T-helper 1 cell (primary cell): ENCODE results near the gene CXXC4.

ENCODE experiments used
- DNase-seq, 5 donors: peaks; one replicate each; pipeline ENCODE4 v3.0.0-alpha.2; 2012 to 2020
- total RNA-seq, 4 donors: gene quantifications; one replicate each; lab custom pipeline; 2026; lab: John Stamatoyannopoulos, UW

Gene CXXC4
- total RNA-seq, result 0 to 0.30 (median 0.14) reads per million in 4 donors

- peak in 3 of 5 donors; percentile 2 to 13 (median 3) for DNase-seq
Observed at GRCh38 chr4:104494822-104495559, at the start of gene CXXC4. Gene CXXC4 (minus strand): TSS chr4:104494894. CDS start chr4:104491802, 3,092 bp downstream.

- DNase-seq, result no peak
Observed at GRCh38 chr4:104533156-104533555, 38.5 kb upstream of the CXXC4 start.

- no peak for DNase-seq
Observed at GRCh38 chr4:104532677-104533076, 38.0 kb upstream of the CXXC4 start.

- DNase-seq, result no peak
Observed at GRCh38 chr4:104531390-104531789, 36.7 kb upstream of the CXXC4 start.

GRCh38 chr4:104530426-104530825 lies 35.7 kb upstream of the CXXC4 start:
- DNase-seq, result no peak

- DNase-seq, result no peak
Observed at GRCh38 chr4:104524591-104524990, 29.9 kb upstream of the CXXC4 start.

- DNase-seq, result no peak
Observed at GRCh38 chr4:104524026-104524425, 29.3 kb upstream of the CXXC4 start.

GRCh38 chr4:104519588-104519987 lies 24.9 kb upstream of the CXXC4 start:
- DNase-seq, result no peak

- no peak for DNase-seq
Observed at GRCh38 chr4:104516884-104517283, 22.2 kb upstream of the CXXC4 start.

GRCh38 chr4:104508224-104508623 lies 13.5 kb upstream of the CXXC4 start:
- DNase-seq, result no peak

- no peak for DNase-seq
Observed at GRCh38 chr4:104507112-104507511, 12.4 kb upstream of the CXXC4 start.

- DNase-seq, result no peak
Observed at GRCh38 chr4:104504536-104504935, 9.8 kb upstream of the CXXC4 start.

GRCh38 chr4:104502471-104502870 lies 7.8 kb upstream of the CXXC4 start:
- no peak for DNase-seq

- DNase-seq, result no peak
Observed at GRCh38 chr4:104501290-104501689, 6.6 kb upstream of the CXXC4 start.

- no peak for DNase-seq
Observed at GRCh38 chr4:104500442-104500841, 5.7 kb upstream of the CXXC4 start.

GRCh38 chr4:104494185-104494584 lies 509 bp downstream of the CXXC4 start:
- no peak for DNase-seq

- no peak for DNase-seq
Observed at GRCh38 chr4:104493081-104493831, 1.4 kb downstream of the CXXC4 start.

- no peak for DNase-seq
Observed at GRCh38 chr4:104492183-104492771, 2.4 kb downstream of the CXXC4 start.

GRCh38 chr4:104491481-104492182 lies 3.1 kb downstream of the CXXC4 start:
- DNase-seq, result peak in 2 of 5 donors; percentile 17 to 29

GRCh38 chr4:104490770-104491480 lies 3.8 kb downstream of the CXXC4 start:
- DNase-seq, result peak; percentile 8 to 41 (median 29)

- DNase-seq, result no peak
Observed at GRCh38 chr4:104490096-104490769, 4.5 kb downstream of the CXXC4 start.

- DNase-seq, result no peak
Observed at GRCh38 chr4:104489731-104490095, 5.0 kb downstream of the CXXC4 start.
